Smooth muscle cell (in vitro differentiated cells): Measurements from ENCODE around the gene XPOT. TPM values are rescaled to one million over a fixed set of nuclear protein-coding genes. Genes with fewer than 3 reads are reported as not detected.

Source experiments
- DNase-seq: peaks from one replicate; lab custom pipeline; 2025; ENCODE audit not compliant: unreplicated experiment; lab: John Stamatoyannopoulos, UW
- H2AFZ ChIP-seq: fragments of 200-600 bp; sonication (generic); 2 replicates; pipeline ENCODE4 v1.6.0; 2016; ENCODE audit warnings: antibody characterized with exemption, low read depth, mild to moderate bottlenecking
- H3F3A ChIP-seq: fragments of 200-600 bp; sonication (generic); 2 replicates; pipeline ENCODE4 v1.6.0; 2017; ENCODE audit warnings: antibody characterized with exemption, low read depth
- H3K27ac ChIP-seq: fragments of 200-600 bp; sonication (generic); 2 replicates; pipeline ENCODE4 v1.5.1; 2016; ENCODE audit warnings: low read depth, mild to moderate bottlenecking
- H3K27me3 ChIP-seq: fragments of 200-600 bp; sonication (generic); 2 replicates; pipeline ENCODE4 v1.6.1; 2016; ENCODE audit warnings: low read depth, mild to moderate bottlenecking
- H3K36me3 ChIP-seq: fragments of 200-600 bp; sonication (generic); 2 replicates; pipeline ENCODE4 v1.5.1; 2016; ENCODE audit warnings: low read depth
- H3K4me1 ChIP-seq: fragments of 200-600 bp; sonication (generic); 2 replicates; pipeline ENCODE4 v1.5.1; 2016; ENCODE audit warnings: low read depth
- H3K4me2 ChIP-seq: fragments of 200-600 bp; sonication (generic); 2 replicates; pipeline ENCODE4 v1.6.0; 2016; ENCODE audit warnings: mild to moderate bottlenecking
- H3K4me3 ChIP-seq: fragments of 200-600 bp; sonication (generic); 2 replicates; pipeline ENCODE4 v1.5.1; 2016; ENCODE audit warnings: mild to moderate bottlenecking
- H3K79me2 ChIP-seq: fragments of 200-600 bp; sonication (generic); 2 replicates; pipeline ENCODE4 v1.6.0; 2016; ENCODE audit warnings: low read depth, mild to moderate bottlenecking
- H3K9ac ChIP-seq: fragments of 200-600 bp; sonication (generic); 2 replicates; pipeline ENCODE4 v1.6.0; 2016; ENCODE audit warnings: low read depth
- H3K9me3 ChIP-seq: fragments of 200-600 bp; sonication (generic); replicated peaks from 2 replicates; pipeline ENCODE4 v1.5.1; 2016; ENCODE audit warnings: low read depth
- H4K20me1 ChIP-seq: fragments of 200-600 bp; sonication (generic); 2 replicates; pipeline ENCODE4 v1.6.0; 2016; ENCODE audit warnings: low read depth
- WGBS: methylation state at CpG from one replicate; pipeline ENCODE4 v1.1.7; 2016; ENCODE audit warnings: low lambda C conversion rate; 5-methylcytosine and 5-hydroxymethylcytosine counted together
- polyA plus RNA-seq: library from polyadenylated mRNA; unstranded; fragments of >200 nt; fragmentation: Nextera tagmentation; extraction: Ambion mirVana; gene quantifications from 2 replicates; pipeline ENCODE4 v1.2.1, GENCODE V29; 2016
- small RNA-seq: library from RNA; depleted of rRNA; stranded (forward); fragments of <200 nt; gene quantifications from one replicate; pipeline ENCODE3, GENCODE V24; 2014
- total RNA-seq: library from RNA; depleted of rRNA; stranded (reverse); fragments of >200 nt; gene quantifications from 2 replicates; pipeline ENCODE4 v1.2.3, GENCODE V29; 2014
- TF ChIP-seq, protein P1 (sequence below): fragments of 200-600 bp; sonication (generic); IDR thresholded peaks from 2 replicates; pipeline ENCODE4 v1.5.1; 2017; ENCODE audit warnings: borderline replicate concordance, mild to moderate bottlenecking, antibody characterized with exemption; ENCODE audit not compliant: insufficient read depth, poor library complexity, severe bottlenecking

XPOT gene
- total and polyA plus RNA-seq, 2 experiments from 2014 or later, result 42.9 to 70.7 TPM

GRCh38 chr12:64500394-64500793, 96.2 kb downstream of the XPOT start:
- Histone ChIP-seq H3K27me3 (no peaks in the 10 kb centered on the region), H3K79me2 (no peaks in the 10 kb centered on the region), H3K9ac (no peak overlapping the region), H3K9me3 (no peaks in the 10 kb centered on the region), H4K20me1 (no peaks in the 10 kb centered on the region), H3K4me3 (no peak overlapping the region), H3K4me2 (no peak overlapping the region), H3F3A (no peaks in the 10 kb centered on the region), H3K27ac (no peak overlapping the region), H3K36me3 (peaks cover 21% of the 10 kb centered on the region), H2AFZ (no peak overlapping the region), H3K4me1 (no peaks in the 10 kb centered on the region)
- 100% methylated on average over 3 of the region's 3 CpGs for WGBS
- DNase-seq, result no peak
- TF ChIP-seq, protein P1, sequence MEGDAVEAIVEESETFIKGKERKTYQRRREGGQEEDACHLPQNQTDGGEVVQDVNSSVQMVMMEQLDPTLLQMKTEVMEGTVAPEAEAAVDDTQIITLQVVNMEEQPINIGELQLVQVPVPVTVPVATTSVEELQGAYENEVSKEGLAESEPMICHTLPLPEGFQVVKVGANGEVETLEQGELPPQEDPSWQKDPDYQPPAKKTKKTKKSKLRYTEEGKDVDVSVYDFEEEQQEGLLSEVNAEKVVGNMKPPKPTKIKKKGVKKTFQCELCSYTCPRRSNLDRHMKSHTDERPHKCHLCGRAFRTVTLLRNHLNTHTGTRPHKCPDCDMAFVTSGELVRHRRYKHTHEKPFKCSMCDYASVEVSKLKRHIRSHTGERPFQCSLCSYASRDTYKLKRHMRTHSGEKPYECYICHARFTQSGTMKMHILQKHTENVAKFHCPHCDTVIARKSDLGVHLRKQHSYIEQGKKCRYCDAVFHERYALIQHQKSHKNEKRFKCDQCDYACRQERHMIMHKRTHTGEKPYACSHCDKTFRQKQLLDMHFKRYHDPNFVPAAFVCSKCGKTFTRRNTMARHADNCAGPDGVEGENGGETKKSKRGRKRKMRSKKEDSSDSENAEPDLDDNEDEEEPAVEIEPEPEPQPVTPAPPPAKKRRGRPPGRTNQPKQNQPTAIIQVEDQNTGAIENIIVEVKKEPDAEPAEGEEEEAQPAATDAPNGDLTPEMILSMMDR, result no peak

Small RNA genes lying within 50 kb of the gene (small RNA-seq; reads per million reads assigned to genes)
- gene RF01210, result not detected

Other genes with a start within 250 kb of the XPOT start
- gene KICS2, start 182.1 kb upstream of the XPOT start, total RNA-seq, result 3.6 and 6.6 TPM in 2 replicates
- 0.84 and 1.1 TPM in 2 replicates for gene KICS2, start 182.1 kb upstream of the XPOT start, polyA plus RNA-seq
- 0.40 and 1.1 TPM in 2 replicates for gene C12orf56, start 13.6 kb upstream of the XPOT start, total RNA-seq
- gene C12orf56, start 13.6 kb upstream of the XPOT start, polyA plus RNA-seq, result 0.67 TPM in 1 of 2 replicates, not detected in the other
- gene TBK1, start 47.7 kb downstream of the XPOT start, total RNA-seq, result 28.9 and 38.3 TPM in 2 replicates
- 11.9 and 16.8 TPM in 2 replicates for gene TBK1, start 47.7 kb downstream of the XPOT start, polyA plus RNA-seq
- 5.0 and 5.6 TPM in 2 replicates for gene RASSF3, start 206.1 kb downstream of the XPOT start, total RNA-seq
- gene RASSF3, start 206.1 kb downstream of the XPOT start, polyA plus RNA-seq, result 1.2 and 1.4 TPM in 2 replicates